Activated naive CD4-positive, alpha-beta T cell treated with anti-CD3 and anti-CD28 coated beads, Interleukin-2, amount 50 U/mL, for 24 hours (primary cell): ENCODE data around the gene PTGER3.
"Not testable (repeated sequence)": the region's sequence is repeated elsewhere in the genome, so short reads cannot be mapped to it uniquely, and the experiment has no call there.

Experiments used
- H3K27ac Mint-ChIP-seq: one replicate; pipeline ENCODE4 v1.8.0; 2021; ENCODE audit warnings: mild to moderate bottlenecking, mixed read lengths
- H3K27me3 Mint-ChIP-seq: one replicate; pipeline ENCODE4 v1.8.0; 2021; ENCODE audit warnings: mixed read lengths
- H3K36me3 Mint-ChIP-seq: one replicate; pipeline ENCODE4 v1.8.0; 2021; ENCODE audit warnings: mixed read lengths
- H3K4me1 Mint-ChIP-seq: one replicate; pipeline ENCODE4 v1.8.0; 2021; ENCODE audit warnings: mixed read lengths
- H3K4me3 Mint-ChIP-seq: one replicate; pipeline ENCODE4 v1.8.0; 2021; ENCODE audit warnings: mild to moderate bottlenecking, mixed read lengths
- H3K9me3 Mint-ChIP-seq: one replicate; pipeline ENCODE4 v1.8.0; 2021; ENCODE audit warnings: mixed read lengths

PTGER3 gene

DNA sequence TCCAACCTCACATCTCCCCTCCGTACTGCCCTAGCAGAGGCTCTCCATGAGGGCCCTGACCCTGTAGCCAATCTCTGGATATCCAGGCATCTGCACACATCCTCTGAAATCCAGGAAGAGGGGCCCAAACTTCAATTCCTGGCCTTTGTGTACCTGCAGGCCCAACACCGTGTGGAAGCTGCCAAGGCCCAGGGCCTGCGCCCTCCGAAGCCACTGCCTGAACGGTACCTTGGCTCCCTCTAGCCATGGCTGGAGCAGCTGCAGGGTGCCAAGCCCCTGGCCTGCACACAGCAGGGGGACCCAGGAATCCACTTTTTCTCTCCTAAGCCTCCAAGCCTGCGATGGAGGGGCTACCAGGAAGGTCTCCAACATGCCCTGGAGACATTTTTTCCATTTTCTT lies 84.2 kb downstream of the PTGER3 start:
- H3K36me3 Mint-ChIP-seq: no peaks in the 10 kb centered on the region
- H3K4me3 Mint-ChIP-seq: no peak overlapping the region
- peaks cover 4% of the 10 kb centered on the region for H3K27me3 Mint-ChIP-seq
- H3K9me3 Mint-ChIP-seq: peaks cover 6% of the 10 kb centered on the region
- H3K27ac Mint-ChIP-seq: no peak overlapping the region
- H3K4me1 Mint-ChIP-seq: no peaks in the 10 kb centered on the region

DNA sequence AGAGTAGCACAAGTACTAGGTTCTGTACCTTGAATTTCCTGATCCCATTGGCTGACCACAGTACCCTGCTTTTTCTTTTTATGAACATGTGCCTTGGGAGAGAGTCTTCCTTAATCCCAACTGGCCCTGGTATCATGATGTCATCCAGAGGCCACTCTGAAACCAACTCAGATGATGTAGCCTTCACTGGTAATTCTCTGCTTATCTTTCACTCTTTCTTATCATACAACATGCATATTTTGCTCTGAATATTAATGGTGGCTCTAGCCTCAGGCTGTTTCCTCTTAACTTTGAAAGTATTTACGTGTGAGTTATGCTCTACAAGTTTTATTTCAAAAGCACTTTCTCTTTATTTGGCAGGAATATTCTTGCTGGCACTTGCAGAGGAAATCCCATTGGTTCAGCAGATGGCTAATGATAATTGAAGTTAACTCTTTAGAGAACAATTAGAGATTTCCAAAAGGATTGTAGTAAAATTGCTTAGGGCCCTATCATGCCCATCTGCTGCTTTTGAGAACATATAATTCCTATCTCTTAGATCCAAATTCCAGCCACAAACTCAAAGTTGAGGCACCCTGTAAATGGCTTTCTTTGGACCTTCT lies 86.1 kb downstream of the PTGER3 start:
- Mint-ChIP-seq H3K27me3 (peaks cover 1% of the 10 kb centered on the region), H3K9me3 (peaks cover 6% of the 10 kb centered on the region), H3K36me3 (no peaks in the 10 kb centered on the region), H3K27ac (no peak overlapping the region), H3K4me1 (no peaks in the 10 kb centered on the region), H3K4me3 (no peak overlapping the region)

DNA sequence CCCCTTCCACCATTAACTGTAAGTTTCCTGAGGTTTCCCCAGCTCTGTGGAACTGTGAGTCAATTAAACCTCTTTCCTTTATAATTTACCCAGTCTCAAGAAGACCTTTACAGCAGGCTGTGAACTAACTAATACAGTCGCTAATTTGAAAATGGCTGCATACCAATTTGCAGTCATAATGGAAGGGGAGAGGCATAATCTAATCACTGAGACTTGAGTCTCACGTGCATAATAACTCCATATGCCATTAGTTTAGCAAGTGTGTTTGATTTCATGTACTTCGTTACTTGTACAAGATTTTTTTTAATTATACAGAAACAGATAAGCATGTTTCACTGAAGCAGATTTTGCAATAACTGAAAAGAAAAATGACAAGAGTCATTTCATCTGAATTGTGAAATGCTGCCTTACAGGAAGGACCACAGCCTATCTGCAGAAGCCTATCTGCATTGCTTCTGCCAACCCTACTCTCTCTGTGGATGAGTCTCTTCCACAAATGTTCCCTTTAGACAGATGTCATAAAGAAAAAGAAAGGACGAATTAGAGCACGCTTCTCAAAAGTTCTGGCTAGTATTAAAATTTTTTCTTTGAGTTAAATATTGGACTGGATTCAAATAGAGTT lies 99.1 kb downstream of the PTGER3 start:
- Mint-ChIP-seq H3K27ac (no peak overlapping the region), H3K4me1 (no peaks in the 10 kb centered on the region), H3K4me3 (no peak overlapping the region), H3K36me3 (no peaks in the 10 kb centered on the region), H3K27me3 (peaks cover 7% of the 10 kb centered on the region), H3K9me3 (no peaks in the 10 kb centered on the region)

DNA sequence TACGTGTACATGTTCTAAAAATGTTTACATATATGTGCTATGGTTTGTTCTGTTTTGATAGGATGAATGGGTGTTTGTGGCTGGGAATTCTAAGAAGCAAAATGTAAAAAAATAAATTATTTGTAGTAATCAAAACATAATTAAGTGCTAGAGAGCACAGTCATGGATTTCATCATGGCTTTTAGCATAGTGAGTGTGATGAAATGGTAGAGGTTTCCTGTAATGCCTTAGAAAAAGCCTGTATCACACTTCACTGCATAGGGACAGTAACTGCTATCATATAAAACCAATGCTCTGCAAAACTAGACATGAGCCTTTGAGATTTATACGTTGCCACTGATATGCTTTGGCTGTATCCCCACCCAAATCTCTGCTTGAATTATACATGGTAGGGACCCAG lies 99.8 kb downstream of the PTGER3 start:
- no peak overlapping the region for H3K4me3 Mint-ChIP-seq
- H3K36me3 Mint-ChIP-seq: no peaks in the 10 kb centered on the region
- no peak overlapping the region for H3K27ac Mint-ChIP-seq
- no peaks in the 10 kb centered on the region for H3K4me1 Mint-ChIP-seq
- no peaks in the 10 kb centered on the region for H3K9me3 Mint-ChIP-seq
- H3K27me3 Mint-ChIP-seq: peaks cover 7% of the 10 kb centered on the region

DNA sequence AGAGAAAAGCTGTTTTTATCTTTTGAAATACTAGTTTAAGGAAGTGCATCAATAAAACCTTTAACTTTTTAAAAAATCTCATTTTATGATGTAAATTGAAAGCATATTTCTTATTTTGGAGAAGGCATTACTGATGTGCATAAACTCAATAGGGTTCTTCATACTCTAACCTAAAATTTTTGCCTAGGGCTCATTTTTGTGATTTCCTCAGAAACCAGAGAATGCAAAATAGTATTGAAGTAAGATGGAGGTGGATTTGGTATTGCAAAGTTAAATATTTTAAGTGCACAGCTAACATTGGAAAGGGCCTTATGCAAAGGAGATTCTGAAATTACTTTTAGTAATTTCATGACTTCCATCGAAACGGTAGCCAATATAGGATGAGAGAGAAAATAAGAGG lies 101.9 kb downstream of the PTGER3 start:
- Mint-ChIP-seq H3K36me3 (no peaks in the 10 kb centered on the region), H3K4me3 (no peak overlapping the region), H3K27ac (no peak overlapping the region), H3K27me3 (peaks cover 7% of the 10 kb centered on the region), H3K9me3 (no peaks in the 10 kb centered on the region), H3K4me1 (no peaks in the 10 kb centered on the region)

DNA sequence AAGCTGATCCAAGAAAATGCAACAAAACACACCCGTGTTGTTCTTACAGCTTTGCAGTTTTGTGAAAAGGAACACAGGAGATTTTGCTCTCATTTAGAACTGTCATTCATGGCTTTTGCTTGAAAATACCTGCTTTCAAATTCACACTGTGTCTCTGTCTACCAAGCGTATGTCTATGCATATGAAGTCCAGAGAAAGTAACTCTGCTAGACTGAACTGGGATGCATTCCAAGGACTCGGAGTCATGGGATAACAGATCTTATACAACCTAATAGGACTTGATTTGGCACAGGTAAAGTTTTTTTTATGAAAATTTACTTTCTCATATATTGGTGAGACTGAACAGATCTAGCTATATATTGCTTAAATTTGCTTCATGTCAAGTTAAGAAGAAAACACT lies 102.4 kb downstream of the PTGER3 start:
- Mint-ChIP-seq H3K36me3 (no peaks in the 10 kb centered on the region), H3K27me3 (peaks cover 7% of the 10 kb centered on the region), H3K9me3 (no peaks in the 10 kb centered on the region), H3K4me3 (no peak overlapping the region), H3K4me1 (no peaks in the 10 kb centered on the region), H3K27ac (no peak overlapping the region)

DNA sequence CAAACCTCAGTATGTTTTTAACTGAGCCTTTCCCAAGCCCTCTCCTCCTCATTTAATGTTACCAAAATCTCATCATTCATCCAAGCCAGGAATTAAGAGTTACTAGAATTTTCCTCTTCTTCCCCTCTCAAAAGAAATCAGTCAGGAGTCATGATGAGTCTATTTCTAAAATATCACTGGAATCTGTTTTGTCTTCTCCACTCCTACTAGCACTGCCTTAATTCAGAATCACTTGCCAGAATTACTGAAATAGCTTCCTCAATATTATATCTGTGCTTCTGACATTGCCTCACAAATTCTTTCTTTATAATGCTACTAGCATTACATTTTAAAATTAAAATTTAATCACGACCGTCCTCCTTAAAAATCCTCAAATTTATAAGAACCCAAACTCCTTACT lies 106.1 kb downstream of the PTGER3 start:
- H3K27me3 Mint-ChIP-seq: no peaks in the 10 kb centered on the region
- no peak overlapping the region for H3K4me3 Mint-ChIP-seq
- no peaks in the 10 kb centered on the region for H3K4me1 Mint-ChIP-seq
- H3K9me3 Mint-ChIP-seq: no peaks in the 10 kb centered on the region
- H3K27ac Mint-ChIP-seq: no peak overlapping the region
- H3K36me3 Mint-ChIP-seq: no peaks in the 10 kb centered on the region

DNA sequence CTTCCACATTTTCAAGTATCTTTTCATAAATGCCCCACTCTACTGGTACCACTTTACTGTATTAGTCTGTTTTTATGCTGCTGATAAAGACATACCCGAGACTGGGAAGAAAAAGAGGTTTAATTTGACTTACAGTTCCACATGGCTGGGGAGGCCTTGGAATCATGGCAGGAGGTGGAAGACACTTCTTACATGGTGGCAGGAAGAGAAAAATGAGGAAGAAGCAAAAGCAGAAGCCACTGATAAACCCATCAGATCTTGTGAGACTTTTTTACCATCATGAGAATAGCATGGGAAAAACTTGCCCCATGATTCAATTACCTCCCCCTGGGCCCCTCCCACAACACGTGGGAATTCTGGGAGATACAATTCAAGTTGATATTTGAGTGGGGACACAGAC lies 107.2 kb downstream of the PTGER3 start:
- not testable (repeated sequence) for H3K27me3 Mint-ChIP-seq, H3K4me1 Mint-ChIP-seq, H3K27ac Mint-ChIP-seq, H3K9me3 Mint-ChIP-seq, H3K4me3 Mint-ChIP-seq, H3K36me3 Mint-ChIP-seq

DNA sequence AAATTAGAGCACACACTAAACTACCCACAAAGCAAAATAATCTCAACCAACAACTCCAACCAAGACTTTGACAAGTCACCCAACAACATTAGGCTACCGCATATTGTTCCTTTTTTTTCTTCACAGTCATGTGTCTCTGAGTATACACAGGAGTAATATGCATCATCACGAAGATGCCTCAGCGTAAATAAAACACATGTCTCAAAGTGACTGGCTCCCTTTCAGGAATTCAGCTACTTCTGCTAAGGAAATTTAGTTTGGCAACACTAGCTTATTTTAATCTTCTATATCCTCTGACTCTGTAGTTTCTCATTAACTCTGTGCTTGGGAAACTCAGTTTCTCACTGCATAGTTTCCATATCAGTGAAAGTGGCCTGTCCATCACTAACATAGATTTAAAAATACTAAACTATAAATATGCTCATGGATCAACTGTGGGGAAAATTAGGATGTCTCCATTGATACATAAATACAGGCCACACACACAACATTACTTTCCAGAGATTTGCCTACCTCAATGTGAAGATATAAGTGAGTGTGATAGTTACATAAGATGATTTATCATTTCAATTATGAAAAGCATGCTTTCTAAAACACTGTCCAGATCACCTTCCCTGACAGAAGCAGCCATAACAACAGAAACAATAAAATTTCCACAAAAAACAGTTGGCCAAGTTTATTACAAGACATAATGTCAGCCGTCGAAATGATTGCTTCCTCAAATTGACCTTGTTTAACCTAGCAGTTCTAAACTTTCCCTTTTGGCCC lies 113.2 kb downstream of the PTGER3 start:
- no peak overlapping the region for H3K4me3 Mint-ChIP-seq

DNA sequence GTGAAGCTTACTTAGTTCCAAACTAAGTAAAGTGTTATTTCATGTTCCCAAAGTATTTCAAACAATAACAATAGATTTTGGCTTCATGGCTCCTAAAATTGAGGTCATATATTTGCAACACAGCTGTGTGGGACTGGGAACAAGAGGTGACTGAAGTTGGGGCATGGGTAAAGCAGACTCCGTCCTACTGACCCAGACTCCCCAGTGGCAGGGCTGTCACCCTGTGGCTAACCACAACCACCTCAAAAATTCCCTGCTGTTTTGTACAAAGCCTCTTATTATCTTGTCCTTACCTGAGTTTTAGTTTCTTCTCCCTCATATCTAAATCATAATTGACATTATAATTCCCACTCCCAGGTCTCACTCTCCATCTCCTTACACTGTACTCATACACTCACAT lies 117.6 kb downstream of the PTGER3 start:
- Mint-ChIP-seq H3K27me3 (peaks cover 1% of the 10 kb centered on the region), H3K4me3 (no peak overlapping the region), H3K9me3 (peaks cover 4% of the 10 kb centered on the region), H3K36me3 (no peaks in the 10 kb centered on the region), H3K4me1 (no peaks in the 10 kb centered on the region), H3K27ac (no peak overlapping the region)

More for the DNA sequence above, 113.2 kb downstream of the PTGER3 start:
- no peak overlapping the region for H3K27ac Mint-ChIP-seq
- H3K27me3 Mint-ChIP-seq: no peaks in the 10 kb centered on the region
- no peaks in the 10 kb centered on the region for H3K4me1 Mint-ChIP-seq
- H3K9me3 Mint-ChIP-seq: no peaks in the 10 kb centered on the region
- H3K36me3 Mint-ChIP-seq: no peaks in the 10 kb centered on the region

DNA sequence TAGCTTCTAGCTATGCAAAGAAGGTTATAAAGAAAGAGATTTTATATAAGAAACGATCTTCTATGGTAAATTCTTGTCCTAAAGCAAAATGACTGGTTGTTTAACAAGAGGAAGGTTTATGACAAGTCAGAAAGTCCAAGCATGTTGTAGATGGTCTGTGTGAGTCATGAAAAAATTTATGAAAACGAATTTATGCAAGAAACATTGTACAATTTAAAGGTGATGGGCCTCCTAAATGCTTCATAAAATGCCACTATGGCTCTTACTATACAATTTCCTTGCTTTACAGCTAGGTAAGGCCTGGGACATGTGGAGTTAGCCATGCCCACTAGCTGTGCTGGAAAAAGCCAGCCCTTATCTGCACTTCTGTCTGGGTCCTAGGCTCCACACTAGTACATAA lies 125.4 kb downstream of the PTGER3 start:
- Mint-ChIP-seq H3K4me3 (no peak overlapping the region), H3K27me3 (no peaks in the 10 kb centered on the region), H3K36me3 (peaks cover 2% of the 10 kb centered on the region), H3K4me1 (no peaks in the 10 kb centered on the region), H3K27ac (no peak overlapping the region), H3K9me3 (peaks cover 17% of the 10 kb centered on the region)
